ENCODE measurements around the gene ADGRG1.

The ADGRG1 gene

DNA sequence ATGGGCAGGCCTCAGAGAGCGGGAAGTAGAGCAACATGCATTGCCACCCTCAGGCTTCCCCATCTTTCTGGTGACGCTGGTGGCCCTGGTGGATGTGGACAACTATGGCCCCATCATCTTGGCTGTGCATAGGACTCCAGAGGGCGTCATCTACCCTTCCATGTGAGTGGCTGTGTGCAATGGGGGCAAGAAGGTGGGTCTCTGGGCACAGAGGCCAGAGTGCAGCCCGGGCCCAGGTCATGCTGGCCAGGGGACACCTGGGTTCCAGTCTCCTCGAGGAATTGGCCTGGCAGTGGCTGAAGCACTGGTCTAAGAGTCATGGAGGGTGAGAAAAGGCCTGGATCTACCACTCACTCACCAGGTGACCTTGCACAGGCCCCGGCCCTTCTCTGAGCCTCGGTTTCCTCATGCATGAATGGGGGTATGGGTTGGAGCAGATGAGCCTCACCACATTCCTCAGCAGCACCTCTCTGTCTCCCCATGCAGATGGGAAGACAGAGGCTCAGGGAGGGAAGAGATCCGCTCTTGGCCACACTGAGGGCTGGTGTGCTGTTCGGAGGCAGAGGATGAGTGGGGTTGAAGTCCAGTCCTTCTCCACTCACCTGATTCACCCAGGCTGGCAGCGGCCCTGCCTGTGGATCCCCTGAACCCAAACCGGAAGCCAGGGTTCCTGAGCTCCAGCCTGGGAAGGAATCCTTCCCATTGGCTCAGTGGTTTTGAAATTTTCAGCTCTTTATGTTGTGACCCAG lies 32.5 kb downstream of the ADGRG1 start:
- Histone ChIP-seq H3K4me3 (ENCODE audit: low read length) (no peak overlapping the region), H3K9ac (ENCODE audit: low read depth, low read length) (no peak overlapping the region), H3K27ac (ENCODE audit: low read length) (no peak overlapping the region), H3K9me3 (ENCODE audit: insufficient read depth, low read depth, low read length) (no peaks in the 10 kb centered on the region), H3K4me1 (ENCODE audit: insufficient read depth, low read length) (no peaks in the 10 kb centered on the region), H3K27me3 (ENCODE audit: insufficient read depth, low read length) (no peaks in the 10 kb centered on the region), H3K36me3 (ENCODE audit: insufficient read depth, low read depth, low read length) (no peaks in the 10 kb centered on the region)

DNA sequence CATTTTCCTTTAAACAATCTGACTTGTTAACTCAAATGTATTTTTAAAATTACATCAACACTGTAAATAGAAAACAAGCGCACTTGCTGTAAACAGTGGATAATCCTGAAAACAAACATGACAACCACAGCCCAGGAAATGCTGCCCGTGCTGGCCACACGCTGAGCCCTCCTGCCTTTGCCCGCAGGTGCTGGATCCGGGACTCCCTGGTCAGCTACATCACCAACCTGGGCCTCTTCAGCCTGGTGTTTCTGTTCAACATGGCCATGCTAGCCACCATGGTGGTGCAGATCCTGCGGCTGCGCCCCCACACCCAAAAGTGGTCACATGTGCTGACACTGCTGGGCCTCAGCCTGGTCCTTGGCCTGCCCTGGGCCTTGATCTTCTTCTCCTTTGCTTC lies 33.1 kb downstream of the ADGRG1 start:
- Histone ChIP-seq H3K36me3 (ENCODE audit: insufficient read depth, low read depth, low read length) (no peaks in the 10 kb centered on the region), H3K27ac (ENCODE audit: low read length) (no peak overlapping the region), H3K4me1 (ENCODE audit: insufficient read depth, low read length) (no peaks in the 10 kb centered on the region), H3K4me3 (ENCODE audit: low read length) (no peak overlapping the region), H3K9me3 (ENCODE audit: insufficient read depth, low read depth, low read length) (no peaks in the 10 kb centered on the region), H3K27me3 (ENCODE audit: insufficient read depth, low read length) (no peaks in the 10 kb centered on the region), H3K9ac (ENCODE audit: low read depth, low read length) (no peak overlapping the region)

DNA sequence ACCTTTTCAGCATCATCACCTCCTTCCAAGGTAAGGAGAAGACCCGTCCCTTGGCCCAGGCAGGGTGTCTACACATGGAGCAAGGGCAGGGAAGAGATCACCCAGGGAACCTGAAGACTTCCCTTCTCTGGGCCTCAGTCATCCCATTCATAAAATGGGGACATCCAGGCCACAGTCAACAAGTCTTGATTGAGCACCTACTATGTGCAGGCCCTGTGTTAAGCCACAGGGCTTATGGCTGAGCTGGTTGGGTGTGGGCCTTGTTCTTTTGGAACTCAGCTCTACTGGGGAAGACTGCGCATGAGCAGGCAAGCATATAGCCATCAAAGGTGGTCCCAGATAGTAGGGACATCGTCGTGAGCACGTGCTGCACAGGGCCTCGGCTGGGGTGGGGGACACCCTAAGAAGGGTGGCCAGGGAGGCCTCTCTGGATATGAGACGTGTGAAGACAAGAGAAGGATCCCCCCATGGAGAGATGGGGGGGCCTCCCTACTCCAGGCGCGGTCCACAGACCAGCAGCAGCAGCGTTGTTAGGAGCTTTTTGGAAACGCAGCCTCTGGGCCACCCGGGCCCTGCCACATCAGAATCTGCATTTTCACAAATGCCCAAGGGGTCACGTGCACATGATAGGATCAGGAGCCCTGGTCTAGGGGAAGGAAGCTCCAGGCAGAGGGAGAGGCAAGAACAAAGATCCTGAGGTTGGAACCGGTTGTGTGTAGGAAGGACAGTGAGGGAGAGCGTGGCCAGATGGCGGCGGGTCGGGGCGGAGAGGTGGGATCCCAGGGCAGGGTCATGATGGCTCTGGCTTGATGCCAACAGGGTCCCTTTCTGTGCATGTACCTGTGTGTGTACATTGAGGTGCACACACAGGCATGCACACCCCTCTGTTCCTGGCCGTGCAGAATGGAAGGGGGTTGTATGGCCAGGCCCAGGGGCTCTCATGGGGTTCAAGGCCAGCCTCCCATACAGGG lies 33.8 kb downstream of the ADGRG1 start:
- Histone ChIP-seq H3K27ac (ENCODE audit: low read length) (no peak overlapping the region), H3K36me3 (ENCODE audit: insufficient read depth, low read depth, low read length) (no peaks in the 10 kb centered on the region), H3K27me3 (ENCODE audit: insufficient read depth, low read length) (no peaks in the 10 kb centered on the region), H3K4me3 (ENCODE audit: low read length) (no peak overlapping the region), H3K9ac (ENCODE audit: low read depth, low read length) (no peak overlapping the region), H3K4me1 (ENCODE audit: insufficient read depth, low read length) (no peaks in the 10 kb centered on the region), H3K9me3 (ENCODE audit: insufficient read depth, low read depth, low read length) (no peaks in the 10 kb centered on the region)

DNA sequence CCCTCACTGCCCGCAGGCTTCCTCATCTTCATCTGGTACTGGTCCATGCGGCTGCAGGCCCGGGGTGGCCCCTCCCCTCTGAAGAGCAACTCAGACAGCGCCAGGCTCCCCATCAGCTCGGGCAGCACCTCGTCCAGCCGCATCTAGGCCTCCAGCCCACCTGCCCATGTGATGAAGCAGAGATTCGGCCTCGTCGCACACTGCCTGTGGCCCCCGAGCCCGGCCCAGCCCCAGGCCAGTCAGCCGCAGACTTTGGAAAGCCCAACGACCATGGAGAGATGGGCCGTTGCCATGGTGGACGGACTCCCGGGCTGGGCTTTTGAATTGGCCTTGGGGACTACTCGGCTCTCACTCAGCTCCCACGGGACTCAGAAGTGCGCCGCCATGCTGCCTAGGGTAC lies 35.0 kb downstream of the ADGRG1 start:
- H3K9me3 ChIP-seq (ENCODE audit: insufficient read depth, low read depth, low read length), result no peaks in the 10 kb centered on the region
- H3K27ac ChIP-seq (ENCODE audit: low read length), result no peak overlapping the region
- H3K36me3 ChIP-seq (ENCODE audit: insufficient read depth, low read depth, low read length), result no peaks in the 10 kb centered on the region
- H3K9ac ChIP-seq (ENCODE audit: low read depth, low read length), result no peak overlapping the region
- H3K4me1 ChIP-seq (ENCODE audit: insufficient read depth, low read length), result no peaks in the 10 kb centered on the region
- no peaks in the 10 kb centered on the region for H3K27me3 ChIP-seq (ENCODE audit: insufficient read depth, low read length)
- H3K4me3 ChIP-seq (ENCODE audit: low read length), result no peak overlapping the region

DNA sequence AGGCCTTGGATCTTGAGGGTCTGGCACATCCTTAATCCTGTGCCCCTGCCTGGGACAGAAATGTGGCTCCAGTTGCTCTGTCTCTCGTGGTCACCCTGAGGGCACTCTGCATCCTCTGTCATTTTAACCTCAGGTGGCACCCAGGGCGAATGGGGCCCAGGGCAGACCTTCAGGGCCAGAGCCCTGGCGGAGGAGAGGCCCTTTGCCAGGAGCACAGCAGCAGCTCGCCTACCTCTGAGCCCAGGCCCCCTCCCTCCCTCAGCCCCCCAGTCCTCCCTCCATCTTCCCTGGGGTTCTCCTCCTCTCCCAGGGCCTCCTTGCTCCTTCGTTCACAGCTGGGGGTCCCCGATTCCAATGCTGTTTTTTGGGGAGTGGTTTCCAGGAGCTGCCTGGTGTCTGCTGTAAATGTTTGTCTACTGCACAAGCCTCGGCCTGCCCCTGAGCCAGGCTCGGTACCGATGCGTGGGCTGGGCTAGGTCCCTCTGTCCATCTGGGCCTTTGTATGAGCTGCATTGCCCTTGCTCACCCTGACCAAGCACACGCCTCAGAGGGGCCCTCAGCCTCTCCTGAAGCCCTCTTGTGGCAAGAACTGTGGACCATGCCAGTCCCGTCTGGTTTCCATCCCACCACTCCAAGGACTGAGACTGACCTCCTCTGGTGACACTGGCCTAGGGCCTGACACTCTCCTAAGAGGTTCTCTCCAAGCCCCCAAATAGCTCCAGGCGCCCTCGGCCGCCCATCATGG lies 35.7 kb downstream of the ADGRG1 start:
- Histone ChIP-seq H3K36me3 (ENCODE audit: insufficient read depth, low read depth, low read length) (no peaks in the 10 kb centered on the region), H3K9me3 (ENCODE audit: insufficient read depth, low read depth, low read length) (no peaks in the 10 kb centered on the region), H3K4me1 (ENCODE audit: insufficient read depth, low read length) (no peaks in the 10 kb centered on the region), H3K27ac (ENCODE audit: low read length) (no peak overlapping the region), H3K27me3 (ENCODE audit: insufficient read depth, low read length) (no peaks in the 10 kb centered on the region), H3K9ac (ENCODE audit: low read depth, low read length) (no peak overlapping the region), H3K4me3 (ENCODE audit: low read length) (no peak overlapping the region)

DNA sequence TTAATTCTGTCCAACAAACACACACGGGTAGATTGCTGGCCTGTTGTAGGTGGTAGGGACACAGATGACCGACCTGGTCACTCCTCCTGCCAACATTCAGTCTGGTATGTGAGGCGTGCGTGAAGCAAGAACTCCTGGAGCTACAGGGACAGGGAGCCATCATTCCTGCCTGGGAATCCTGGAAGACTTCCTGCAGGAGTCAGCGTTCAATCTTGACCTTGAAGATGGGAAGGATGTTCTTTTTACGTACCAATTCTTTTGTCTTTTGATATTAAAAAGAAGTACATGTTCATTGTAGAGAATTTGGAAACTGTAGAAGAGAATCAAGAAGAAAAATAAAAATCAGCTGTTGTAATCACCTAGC lies 36.2 kb downstream of the ADGRG1 start:
- Histone ChIP-seq H3K9me3 (ENCODE audit: insufficient read depth, low read depth, low read length) (no peaks in the 10 kb centered on the region), H3K27me3 (ENCODE audit: insufficient read depth, low read length) (no peaks in the 10 kb centered on the region), H3K27ac (ENCODE audit: low read length) (no peak overlapping the region), H3K9ac (ENCODE audit: low read depth, low read length) (no peak overlapping the region), H3K36me3 (ENCODE audit: insufficient read depth, low read depth, low read length) (no peaks in the 10 kb centered on the region), H3K4me1 (ENCODE audit: insufficient read depth, low read length) (no peaks in the 10 kb centered on the region), H3K4me3 (ENCODE audit: low read length) (no peak overlapping the region)

DNA sequence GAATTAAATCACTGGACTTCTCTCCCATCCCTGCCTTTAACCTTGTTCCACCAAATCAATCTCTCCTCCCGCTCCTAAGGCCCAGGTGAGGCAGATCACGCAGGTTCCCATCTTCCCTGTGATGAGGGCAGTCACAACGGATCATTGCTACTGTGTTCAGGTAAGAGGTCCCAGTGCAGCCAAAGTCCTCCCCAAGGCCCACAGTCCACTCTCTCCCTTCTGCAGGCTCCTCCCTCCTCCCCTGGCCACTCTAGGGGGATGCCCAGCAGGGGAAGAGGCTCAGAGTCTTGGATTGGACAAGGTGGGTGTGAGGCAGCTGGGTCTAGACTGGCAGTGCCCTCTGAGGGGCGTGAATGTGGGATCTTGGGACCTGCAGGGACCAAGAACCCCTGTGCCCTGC lies 37.1 kb downstream of the ADGRG1 start:
- Histone ChIP-seq H3K4me3 (ENCODE audit: low read length) (no peak overlapping the region), H3K27ac (ENCODE audit: low read length) (no peak overlapping the region), H3K27me3 (ENCODE audit: insufficient read depth, low read length) (no peaks in the 10 kb centered on the region), H3K9me3 (ENCODE audit: insufficient read depth, low read depth, low read length) (no peaks in the 10 kb centered on the region), H3K36me3 (ENCODE audit: insufficient read depth, low read depth, low read length) (no peaks in the 10 kb centered on the region), H3K4me1 (ENCODE audit: insufficient read depth, low read length) (no peaks in the 10 kb centered on the region), H3K9ac (ENCODE audit: low read depth, low read length) (no peak overlapping the region)

DNA sequence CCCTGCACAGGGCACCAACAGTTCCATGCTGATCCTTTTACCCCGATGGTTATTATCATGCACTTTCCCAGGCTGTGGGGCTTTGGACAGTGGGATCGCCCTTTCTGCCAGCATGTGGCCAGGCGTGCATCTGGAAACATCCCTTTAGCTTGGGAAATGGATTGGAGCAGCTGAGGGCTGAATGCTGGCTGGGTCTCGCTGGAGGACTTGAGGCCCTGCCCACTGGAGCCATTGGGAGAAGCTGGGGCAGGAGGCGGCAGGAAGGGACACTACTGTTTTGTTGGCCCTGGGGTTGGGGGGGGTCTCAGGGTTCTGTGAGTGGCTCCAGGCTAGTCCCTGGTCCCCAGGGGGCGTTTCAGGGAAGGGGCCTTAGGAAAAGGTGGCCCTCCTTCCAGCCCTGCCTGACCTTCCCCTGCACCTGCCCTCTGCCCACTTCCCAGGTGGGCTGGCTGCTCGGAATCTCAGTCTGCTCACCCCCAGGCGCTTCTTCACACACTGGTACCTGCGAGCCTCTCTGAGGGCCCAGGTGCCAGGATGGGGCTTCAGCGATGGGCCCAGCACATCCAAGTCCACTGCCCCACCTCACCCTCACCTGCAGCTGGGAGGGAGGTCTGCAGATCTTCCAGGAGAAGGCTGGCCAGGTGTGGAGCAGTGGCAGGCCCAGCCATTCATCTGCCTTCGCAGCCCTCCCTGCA lies 38.1 kb downstream of the ADGRG1 start:
- Histone ChIP-seq H3K9me3 (ENCODE audit: insufficient read depth, low read depth, low read length) (no peaks in the 10 kb centered on the region), H3K36me3 (ENCODE audit: insufficient read depth, low read depth, low read length) (no peaks in the 10 kb centered on the region), H3K27ac (ENCODE audit: low read length) (no peak overlapping the region), H3K9ac (ENCODE audit: low read depth, low read length) (no peak overlapping the region), H3K4me1 (ENCODE audit: insufficient read depth, low read length) (no peaks in the 10 kb centered on the region), H3K27me3 (ENCODE audit: insufficient read depth, low read length) (no peaks in the 10 kb centered on the region), H3K4me3 (ENCODE audit: low read length) (no peak overlapping the region)

DNA sequence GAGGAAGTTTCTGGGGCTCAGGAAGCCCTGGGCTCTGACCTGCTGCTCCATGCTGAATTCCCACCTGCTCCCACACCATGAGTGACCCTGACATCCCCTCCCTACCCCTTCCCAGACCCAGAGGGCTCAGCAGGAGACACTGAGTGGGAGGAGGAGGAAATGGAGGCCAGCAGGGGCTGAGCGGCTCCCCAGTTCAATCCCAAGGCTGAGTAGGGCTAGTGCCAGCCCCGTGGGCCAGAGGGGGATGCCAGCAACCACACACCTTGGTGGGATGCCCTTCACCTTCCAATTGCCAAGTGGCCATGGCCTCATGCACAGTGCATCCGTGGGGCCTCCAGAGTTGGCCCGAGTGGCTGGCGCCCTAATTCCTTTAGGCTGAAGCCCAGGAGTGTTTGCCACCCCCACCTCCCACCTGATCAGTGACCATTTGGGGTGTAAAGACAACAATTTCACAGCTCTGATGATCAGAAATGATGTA lies 38.7 kb downstream of the ADGRG1 start:
- no peak overlapping the region for H3K4me3 ChIP-seq (ENCODE audit: low read length)
- H3K9ac ChIP-seq (ENCODE audit: low read depth, low read length), result no peak overlapping the region
- H3K27me3 ChIP-seq (ENCODE audit: insufficient read depth, low read length), result no peaks in the 10 kb centered on the region
- H3K36me3 ChIP-seq (ENCODE audit: insufficient read depth, low read depth, low read length), result no peaks in the 10 kb centered on the region
- H3K27ac ChIP-seq (ENCODE audit: low read length), result no peak overlapping the region
- no peaks in the 10 kb centered on the region for H3K9me3 ChIP-seq (ENCODE audit: insufficient read depth, low read depth, low read length)
- H3K4me1 ChIP-seq (ENCODE audit: insufficient read depth, low read length), result no peaks in the 10 kb centered on the region

DNA sequence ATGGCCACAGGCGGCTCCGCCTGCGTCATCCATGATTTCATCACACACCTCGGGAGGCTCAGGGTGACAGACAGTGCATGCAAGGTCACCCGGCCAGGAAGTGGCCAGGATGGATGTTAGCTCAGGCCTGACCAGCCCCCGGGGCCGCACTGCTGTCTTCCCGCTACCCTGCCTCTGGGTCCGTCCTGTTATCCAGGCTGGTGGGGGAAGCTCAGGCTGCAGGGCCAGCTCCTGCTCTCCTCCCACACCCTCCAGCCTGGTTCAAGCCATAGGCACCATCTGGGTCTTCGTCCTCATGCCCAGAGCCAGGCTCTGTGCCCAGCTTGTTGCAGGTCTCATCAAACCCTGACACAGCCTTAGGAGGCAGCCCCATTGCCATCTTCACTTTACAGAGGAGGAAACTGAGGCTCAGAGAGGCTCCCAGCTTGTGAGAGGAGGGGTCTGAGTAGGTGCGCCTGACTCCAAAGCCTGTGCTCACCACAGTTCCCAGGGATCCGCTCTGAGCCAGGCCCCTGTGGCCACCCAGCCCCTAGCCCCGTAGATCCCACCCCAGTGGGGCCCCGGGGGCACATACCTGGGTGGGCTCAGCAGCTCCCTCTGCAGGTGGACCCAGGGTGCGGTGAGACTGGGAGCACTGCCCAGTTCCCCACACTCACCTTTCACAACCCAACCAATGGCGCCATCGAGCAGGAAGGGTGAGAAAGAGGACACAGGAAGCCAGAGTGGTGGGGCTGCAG lies 39.3 kb downstream of the ADGRG1 start:
- H3K4me1 ChIP-seq (ENCODE audit: insufficient read depth, low read length), result no peaks in the 10 kb centered on the region
- H3K4me3 ChIP-seq (ENCODE audit: low read length), result no peak overlapping the region
- no peaks in the 10 kb centered on the region for H3K36me3 ChIP-seq (ENCODE audit: insufficient read depth, low read depth, low read length)
- H3K27ac ChIP-seq (ENCODE audit: low read length), result no peak overlapping the region
- H3K27me3 ChIP-seq (ENCODE audit: insufficient read depth, low read length), result no peaks in the 10 kb centered on the region
- H3K9me3 ChIP-seq (ENCODE audit: insufficient read depth, low read depth, low read length), result no peaks in the 10 kb centered on the region
- H3K9ac ChIP-seq (ENCODE audit: low read depth, low read length), result no peak overlapping the region

DNA sequence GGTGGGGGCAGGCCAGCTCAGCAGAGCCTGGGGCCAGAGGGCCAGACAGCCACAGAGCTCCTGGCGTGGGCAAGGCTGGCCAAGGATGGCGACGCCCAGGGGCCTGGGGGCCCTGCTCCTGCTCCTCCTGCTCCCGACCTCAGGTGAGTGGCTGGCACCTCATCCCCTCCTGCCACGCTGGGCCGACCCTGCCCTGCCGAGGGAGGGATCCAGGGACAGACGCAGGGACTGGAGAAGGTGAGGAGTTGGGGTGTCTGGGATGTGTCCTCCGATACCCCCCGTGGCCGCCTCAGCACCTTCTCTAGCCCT lies 39.8 kb downstream of the ADGRG1 start, which contains the start of gene ADGRG3:
Gene ADGRG3, plus strand, starts transcription at position 44 of the 309 bp plus-strand sequence. Its CDS starts 42 bp downstream, at position 86.
- Histone ChIP-seq H3K9ac (ENCODE audit: low read depth, low read length) (no peak within 1 kb of the TSS), H3K4me1 (ENCODE audit: insufficient read depth, low read length) (no peaks in the 10 kb centered on the region), H3K27me3 (ENCODE audit: insufficient read depth, low read length) (no peaks in the 10 kb centered on the region), H3K27ac (ENCODE audit: low read length) (no peak within 1 kb of the TSS), H3K4me3 (ENCODE audit: low read length) (no peak within 1 kb of the TSS), H3K9me3 (ENCODE audit: insufficient read depth, low read depth, low read length) (no peaks in the 10 kb centered on the region), H3K36me3 (ENCODE audit: insufficient read depth, low read depth, low read length) (no peaks in the 10 kb centered on the region)

Measured in iPS-20b (cell line).